NT2/D1 (cell line): Measurements from ENCODE around the gene CALB2.

Experiments used
- SUZ12 ChIP-seq: IDR thresholded peaks from 2 replicates; pipeline ENCODE4 v1.6.1; 2011; ENCODE audit not compliant: insufficient read length, insufficient read depth; ENCODE audit errors: extremely low read depth
- ZNF274 ChIP-seq: IDR thresholded peaks from 2 replicates; pipeline ENCODE4 v1.6.1; 2011; ENCODE audit warnings: mild to moderate bottlenecking, low read depth, low read length

DNA sequence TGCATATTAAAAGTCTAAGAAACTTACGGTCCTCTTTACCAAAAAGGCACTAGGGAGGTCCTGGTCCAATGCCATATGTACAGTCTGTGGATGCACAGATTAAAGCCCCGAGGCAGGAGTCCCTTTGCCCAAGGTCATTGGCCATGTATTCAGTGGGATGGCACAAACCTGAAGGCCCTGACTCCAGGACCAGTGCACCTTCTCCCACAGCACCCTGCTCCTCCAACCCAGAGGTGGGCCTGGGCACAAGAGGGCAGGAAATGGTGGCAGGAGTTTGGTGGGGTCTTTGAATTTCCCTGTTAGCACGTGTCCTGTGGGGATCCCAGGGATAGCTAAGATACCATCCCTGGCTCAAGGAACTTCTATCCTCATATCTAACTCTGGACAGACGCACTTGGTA, 54.8 kb downstream of the CALB2 start:
- TF ChIP-seq SUZ12 (no peak), ZNF274 (no peak)
